Ascending aorta (tissue), 2 donors: Measurements from ENCODE around the gene MIER1. TPM values are rescaled to one million over a fixed set of nuclear protein-coding genes. Genes with fewer than 3 reads are reported as not detected.
A peak's percentile ranks its signal among the peaks of the same experiment; 100 is the strongest.

Experiments
- DNase-seq, 2 donors: peaks; one replicate each; pipeline ENCODE4 v3.0.0-alpha.2; 2019; ENCODE audit warnings: low spot score in 2 of 2
- H3K27ac ChIP-seq, 2 donors: fragments of 200-600 bp; sonication (generic); one replicate each; pipeline ENCODE4 v1.5.1; 2016 to 2017; ENCODE audit warnings: mild to moderate bottlenecking in 1 of 2
- H3K27me3 ChIP-seq: fragments of 200-600 bp; sonication (generic); one replicate; pipeline ENCODE4 v1.5.1; 2017
- H3K36me3 ChIP-seq, 2 donors: fragments of 200-600 bp; sonication (generic); one replicate each; pipeline ENCODE4 v1.5.1; 2016
- H3K4me1 ChIP-seq, 2 donors: fragments of 200-600 bp; sonication (generic); one replicate each; pipeline ENCODE4 v1.5.1; 2016 to 2017; ENCODE audit warnings: mild to moderate bottlenecking in 1 of 2
- H3K4me3 ChIP-seq, 2 donors: fragments of 200-600 bp; sonication (generic); one replicate each; pipeline ENCODE4 v1.5.1; 2016 to 2017; ENCODE audit warnings: mild to moderate bottlenecking in 1 of 2
- H3K9me3 ChIP-seq, 2 donors: fragments of 200-600 bp; sonication (generic); one replicate each; pipeline ENCODE4 v1.5.1; 2016
- CTCF ChIP-seq, 3 experiments: fragments of 200-600 bp in 2 of 3; fragments of 450-650 bp in 1 of 3; sonication (generic) in 2 of 3; IDR thresholded peaks; one replicate each; pipeline ENCODE4 v1.5.1; 2016 to 2019; ENCODE audit warnings: antibody characterized with exemption in 3 of 3, mild to moderate bottlenecking in 1 of 3, moderate library complexity in 1 of 3
- intact Hi-C: fragments of 100-400 bp; cut with DNase I; formaldehyde crosslinking; loops from one replicate; pipeline ENCODE4 v1.15.1; 2023
- total RNA-seq: library from RNA; depleted of rRNA; stranded (reverse); fragments of >200 nt; gene quantifications from one replicate; pipeline ENCODE4 v1.1.0, GENCODE V29; 2016

Gene MIER1
- total RNA-seq, 1 donor from 2014 or later = 18.4 TPM

DNA sequence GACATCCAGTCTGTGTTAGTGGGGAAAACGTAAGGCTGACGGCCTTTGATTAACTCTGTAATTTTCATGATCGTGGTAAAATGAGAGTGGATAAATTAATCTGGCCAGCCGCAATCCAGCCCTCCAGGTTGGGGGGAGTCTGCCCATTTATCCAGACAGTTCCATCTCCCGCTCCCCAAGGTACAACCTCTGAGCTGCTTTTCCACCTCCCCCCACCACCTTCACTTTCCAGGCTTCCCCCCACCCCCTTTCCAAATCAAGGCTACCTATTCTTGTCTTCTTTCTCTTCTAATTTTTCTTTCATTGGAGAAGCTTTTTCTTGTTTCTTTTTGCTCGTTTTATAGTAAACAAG is 6.0 kb downstream of the MIER1 start:
- no peaks in the 10 kb centered on the region for H3K27me3 ChIP-seq
- intact Hi-C loops = loop anchor here (5.0 kb wide), 1 partner anchor 122 kb away; the partner anchor contains the start of gene SLC35D1
- peaks cover 0 to 42% of the 10 kb centered on the region in 2 donors for H3K4me1 ChIP-seq
- H3K36me3 ChIP-seq = no peaks in the 10 kb centered on the region
- TF ChIP-seq CTCF (IDR thresholded peaks at IDR 0.05) = no peak
- H3K27ac ChIP-seq = peak overlapping the region; percentile 95 to 100
- DNase-seq = no peak
- H3K4me3 ChIP-seq = peak overlapping the region; percentile 74 to 97
- no peaks in the 10 kb centered on the region for H3K9me3 ChIP-seq

DNA sequence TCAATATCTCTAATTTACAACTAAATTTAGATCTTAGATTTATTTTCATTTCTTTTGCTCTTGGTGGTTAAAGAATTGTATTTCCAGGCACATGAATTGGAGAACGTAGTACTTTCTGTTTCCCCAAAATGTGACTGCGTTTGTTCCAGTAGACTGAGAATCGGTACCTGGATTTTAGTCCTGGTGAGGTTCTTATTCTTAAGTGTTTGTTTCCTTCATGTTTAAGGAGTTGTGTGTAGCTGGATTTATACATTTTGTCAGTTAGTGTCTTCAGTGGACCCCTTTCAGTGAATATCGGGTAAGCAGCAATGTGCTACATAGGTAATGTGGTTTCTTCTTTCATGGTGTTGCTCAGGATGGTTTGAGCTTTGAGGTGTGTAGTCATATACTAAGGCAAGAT is 6.8 kb downstream of the MIER1 start:
- intact Hi-C loops = loop anchor here (5.0 kb wide), 1 partner anchor 121 kb away; the partner anchor contains the start of gene SLC35D1
- Histone ChIP-seq H3K4me1 (peaks cover 0 to 41% of the 10 kb centered on the region in 2 donors), H3K36me3 (no peaks in the 10 kb centered on the region), H3K27me3 (no peaks in the 10 kb centered on the region), H3K27ac (peak overlapping the region; percentile 95 to 100), H3K9me3 (no peaks in the 10 kb centered on the region), H3K4me3 (peak overlapping the region; percentile 74 to 97)
- no peak for TF ChIP-seq CTCF (IDR thresholded peaks at IDR 0.05)
- DNase-seq = no peak

GRCh38 chr1:66932291-66932690 is 7.5 kb downstream of the MIER1 start:
- no peak for TF ChIP-seq CTCF (IDR thresholded peaks at IDR 0.05)
- intact Hi-C loops = loop anchor here (5.0 kb wide), 1 partner anchor 120 kb away; the partner anchor contains the start of gene SLC35D1
- no peak overlapping the region for H3K27ac ChIP-seq
- H3K36me3 ChIP-seq = no peaks in the 10 kb centered on the region
- DNase-seq = no peak
- H3K4me1 ChIP-seq = peaks cover 0 to 43% of the 10 kb centered on the region in 2 donors
- H3K9me3 ChIP-seq = no peaks in the 10 kb centered on the region
- peak overlapping the region; percentile 27 to 97 for H3K4me3 ChIP-seq
- H3K27me3 ChIP-seq = no peaks in the 10 kb centered on the region

DNA sequence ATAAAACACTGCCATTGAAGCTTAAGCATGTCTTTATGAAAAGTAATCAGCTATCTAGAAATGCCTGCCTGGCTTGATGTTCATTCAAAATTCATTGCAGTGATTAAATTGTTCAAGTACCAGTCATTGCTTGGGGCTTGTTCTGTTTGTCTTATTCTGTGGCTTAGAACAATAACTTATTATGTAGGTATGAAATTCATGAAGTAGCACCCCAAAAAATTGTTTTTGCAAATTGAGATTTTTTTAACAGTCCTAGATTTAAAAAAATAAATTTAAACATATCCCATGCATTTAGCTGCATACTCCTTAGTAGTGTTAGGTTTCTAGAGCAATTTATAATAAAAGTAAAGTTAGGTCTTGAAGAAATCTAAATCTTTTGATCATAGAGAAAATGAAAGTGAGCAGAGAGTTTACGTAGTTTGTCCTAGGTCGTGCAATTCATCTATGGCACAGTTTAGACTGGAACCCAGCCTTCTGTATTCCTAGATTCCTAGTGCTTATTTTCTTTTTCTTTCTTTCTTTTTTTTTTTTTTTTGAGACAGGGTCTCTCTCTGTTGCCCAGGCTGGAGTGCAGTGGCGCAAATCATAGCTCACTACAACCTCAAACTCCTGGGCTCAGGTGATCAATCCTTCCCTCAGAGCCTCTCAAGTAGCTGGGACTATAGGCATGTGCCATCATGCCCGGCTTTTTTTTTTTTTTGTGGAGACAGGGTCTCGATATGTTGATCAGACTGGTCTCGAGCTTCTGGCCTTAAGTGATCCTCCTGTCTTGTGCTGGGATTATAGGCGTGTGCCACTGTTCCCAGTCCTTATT is 9.3 kb downstream of the MIER1 start:
- intact Hi-C loops = loop anchor here (5.0 kb wide), 1 partner anchor 118 kb away; the partner anchor contains the start of gene SLC35D1

DNA sequence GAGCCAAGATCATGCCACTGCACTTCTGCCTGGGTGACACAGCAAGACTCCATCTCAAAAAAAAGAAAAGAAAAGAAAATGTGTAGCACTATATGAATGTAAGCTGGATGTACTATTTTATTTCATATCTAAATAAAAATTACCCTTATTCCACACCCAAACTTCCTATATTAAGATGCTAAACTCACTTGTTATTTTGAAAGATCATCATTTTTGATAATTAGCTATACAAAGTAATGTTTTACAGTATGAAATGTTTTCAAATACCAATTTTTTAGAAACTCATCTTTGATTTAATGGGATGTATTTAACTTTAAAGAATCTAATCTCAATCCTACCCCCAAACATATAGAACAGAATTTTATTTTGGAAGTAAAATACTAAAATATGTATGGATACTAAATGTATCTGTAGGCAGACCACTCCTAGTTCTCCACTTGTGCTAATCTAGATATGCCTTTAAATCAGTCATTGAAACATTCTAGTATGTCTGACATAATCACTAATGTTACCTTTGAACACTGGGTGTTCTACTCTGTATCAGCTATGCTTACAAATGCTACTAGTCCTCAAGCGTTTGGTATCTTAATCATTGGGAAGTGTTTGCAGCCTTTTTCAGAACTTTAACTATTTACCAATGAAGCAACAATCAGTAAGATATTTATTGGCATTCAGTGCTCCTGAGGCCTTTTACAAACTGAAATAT is 12.9 kb downstream of the MIER1 start:
- H3K36me3 ChIP-seq = no peaks in the 10 kb centered on the region
- H3K4me1 ChIP-seq = peaks cover 0 to 58% of the 10 kb centered on the region in 2 donors
- intact Hi-C loops = no loop called here
- no peak overlapping the region for H3K27ac ChIP-seq
- TF ChIP-seq CTCF (IDR thresholded peaks at IDR 0.05) = no peak
- H3K9me3 ChIP-seq = no peaks in the 10 kb centered on the region
- DNase-seq = no peak
- H3K27me3 ChIP-seq = no peaks in the 10 kb centered on the region
- no peak overlapping the region for H3K4me3 ChIP-seq

More for the DNA sequence above, 9.3 kb downstream of the MIER1 start:
- Histone ChIP-seq H3K36me3 (no peaks in the 10 kb centered on the region), H3K27ac (peak overlapping the region in 1 of 2 donors; percentile 40), H3K27me3 (no peaks in the 10 kb centered on the region), H3K9me3 (no peaks in the 10 kb centered on the region), H3K4me1 (peaks cover 0 to 53% of the 10 kb centered on the region in 2 donors), H3K4me3 (peak overlapping the region; percentile 18 to 97)
- no peak for TF ChIP-seq CTCF (IDR thresholded peaks at IDR 0.05)
- DNase-seq = no peak
